Activated CD8-positive, alpha-beta memory T cell treated with anti-CD3 and anti-CD28 coated beads for 1 hour (primary cell): Measurements from ENCODE around the gene ZFHX3.

ENCODE experiments used
- DNase-seq, 2 donors: peaks; one replicate each; pipeline ENCODE4 v3.0.0-alpha.2; 2020; ENCODE audit warnings: low read depth in 1 of 2; ENCODE audit errors: extremely low read depth in 1 of 2

Gene ZFHX3

DNA sequence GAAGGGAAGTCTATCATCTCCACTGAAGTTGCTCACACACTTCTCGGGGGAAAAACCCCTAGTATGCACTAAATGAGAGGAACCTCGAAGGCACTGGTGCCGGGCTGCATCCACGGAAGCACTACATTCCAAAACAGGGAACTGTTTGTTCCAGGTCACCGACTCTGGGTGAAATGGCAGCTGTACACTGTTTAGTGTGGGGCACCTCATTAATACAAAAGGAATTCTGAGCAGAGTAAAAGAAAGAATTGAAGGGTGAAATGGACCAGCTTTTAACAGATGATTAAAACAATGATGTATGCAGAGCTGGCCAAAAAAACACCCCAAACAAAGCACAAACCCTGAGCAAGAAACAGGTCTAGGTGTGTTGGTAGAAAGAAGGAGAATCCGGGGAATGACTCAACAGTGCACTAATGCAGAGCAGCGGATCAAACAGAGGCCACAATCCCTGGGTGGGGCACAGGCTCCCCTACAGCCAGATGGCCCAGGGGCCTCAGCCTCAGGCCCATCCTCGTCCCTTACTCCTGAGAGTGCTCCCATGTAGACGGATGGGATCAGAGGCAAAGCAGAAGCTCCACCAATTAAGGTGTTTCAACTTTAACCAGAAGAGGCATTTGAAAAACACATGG lies 161.5 kb downstream of the ZFHX3 start:
- DNase-seq = no peak

DNA sequence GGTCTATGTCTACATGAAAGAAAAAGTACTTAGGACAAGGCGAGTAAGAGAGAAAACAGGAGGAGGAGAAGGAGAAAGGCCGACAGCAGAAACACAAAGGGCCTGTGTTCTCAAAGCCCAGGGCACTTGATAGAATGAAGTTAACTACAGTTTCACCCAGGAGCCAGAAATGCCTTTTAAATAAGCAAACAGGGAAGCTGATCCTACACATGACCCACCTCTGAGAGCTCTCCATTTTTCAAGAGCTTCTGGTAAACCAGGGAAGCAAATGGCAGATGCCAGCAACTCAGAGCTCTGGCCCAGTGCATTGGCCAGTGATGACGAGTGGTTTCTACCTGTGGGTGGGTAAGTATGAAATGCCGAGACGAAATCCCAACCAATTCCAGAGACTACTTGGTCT lies 163.4 kb downstream of the ZFHX3 start:
- DNase-seq = no peak

DNA sequence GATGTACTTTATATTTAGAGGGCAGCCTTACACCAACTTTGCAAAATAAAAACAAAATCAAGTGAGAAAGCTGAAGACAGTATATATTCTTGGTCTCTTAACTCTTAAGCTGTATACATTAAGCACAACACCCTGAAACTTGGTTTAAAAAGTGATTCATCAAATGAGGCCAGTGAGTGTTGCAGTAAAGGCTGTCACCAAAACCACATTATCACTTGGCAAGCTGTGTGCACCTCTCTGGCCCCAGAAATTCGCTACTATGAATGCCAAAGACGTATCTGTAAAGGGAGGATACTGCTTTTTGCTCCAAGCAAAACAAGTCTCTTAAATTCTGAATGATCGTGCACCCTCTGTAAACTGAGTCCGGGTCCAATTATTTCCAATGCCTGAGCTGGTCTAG lies 163.9 kb downstream of the ZFHX3 start:
- no peak for DNase-seq

DNA sequence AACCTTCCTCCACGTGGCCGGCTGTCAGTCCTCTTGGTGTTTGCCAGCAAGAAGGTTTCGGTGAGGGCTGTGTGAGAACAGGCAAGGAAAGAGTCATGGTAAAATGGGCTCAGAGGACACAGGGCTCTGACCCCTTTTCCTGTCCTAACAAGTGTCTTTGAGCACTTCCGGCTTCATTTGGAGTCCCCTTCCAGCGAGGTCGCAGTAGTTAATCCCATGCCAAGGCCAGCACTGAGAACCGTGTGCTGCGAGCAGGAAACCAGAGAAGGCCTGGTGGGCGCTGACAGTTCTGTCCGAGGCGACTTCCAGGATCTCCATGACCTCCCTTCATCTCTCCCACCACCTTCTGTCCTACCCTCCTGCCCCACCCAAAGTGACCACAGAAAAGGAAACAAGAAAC lies 168.1 kb downstream of the ZFHX3 start:
- no peak for DNase-seq

DNA sequence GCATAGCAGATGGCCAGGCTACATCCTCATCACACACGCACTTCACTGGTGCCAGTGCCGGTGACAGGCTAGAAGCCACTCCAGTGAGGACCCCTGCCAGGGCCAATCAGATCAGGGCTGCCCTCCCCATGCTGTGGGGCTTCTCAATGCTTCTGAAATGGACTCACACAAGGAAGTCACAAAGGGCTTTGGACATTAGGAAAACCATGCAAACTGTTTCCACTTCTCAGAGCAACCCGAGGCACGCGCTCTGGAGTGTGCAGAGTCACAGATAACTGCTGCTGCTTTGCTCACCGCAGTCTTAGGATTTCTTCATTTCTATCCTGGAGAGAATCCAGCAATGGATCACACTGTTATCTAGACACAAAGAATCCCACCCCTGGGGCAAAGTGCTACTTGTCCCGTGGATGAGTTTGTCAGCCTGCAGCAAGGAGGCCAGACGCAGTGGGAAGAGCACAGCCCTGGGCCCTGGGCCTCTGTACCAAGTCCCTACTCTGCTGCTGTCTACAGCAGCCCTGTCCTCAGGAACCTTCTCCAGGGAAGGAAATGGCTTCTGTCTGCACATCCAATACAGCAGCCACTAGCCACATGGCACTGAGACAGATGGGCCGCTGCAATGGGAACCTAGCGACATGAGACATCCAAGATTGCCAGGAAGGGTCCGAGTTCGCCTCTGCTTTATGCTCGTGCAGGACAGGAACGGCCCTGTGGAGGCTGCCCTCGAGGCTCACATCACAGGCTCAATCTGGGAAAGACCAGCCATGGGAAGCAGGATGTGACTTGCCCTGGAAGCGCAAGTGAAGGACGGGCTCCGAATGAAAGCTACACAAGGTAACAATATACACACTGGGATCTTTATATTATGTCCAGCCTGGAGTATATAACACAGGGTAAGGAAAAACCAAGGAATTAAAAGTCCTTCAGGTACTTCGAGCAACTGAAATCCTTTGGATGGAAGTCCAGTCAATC lies 169.3 kb downstream of the ZFHX3 start:
- DNase-seq = no peak

DNA sequence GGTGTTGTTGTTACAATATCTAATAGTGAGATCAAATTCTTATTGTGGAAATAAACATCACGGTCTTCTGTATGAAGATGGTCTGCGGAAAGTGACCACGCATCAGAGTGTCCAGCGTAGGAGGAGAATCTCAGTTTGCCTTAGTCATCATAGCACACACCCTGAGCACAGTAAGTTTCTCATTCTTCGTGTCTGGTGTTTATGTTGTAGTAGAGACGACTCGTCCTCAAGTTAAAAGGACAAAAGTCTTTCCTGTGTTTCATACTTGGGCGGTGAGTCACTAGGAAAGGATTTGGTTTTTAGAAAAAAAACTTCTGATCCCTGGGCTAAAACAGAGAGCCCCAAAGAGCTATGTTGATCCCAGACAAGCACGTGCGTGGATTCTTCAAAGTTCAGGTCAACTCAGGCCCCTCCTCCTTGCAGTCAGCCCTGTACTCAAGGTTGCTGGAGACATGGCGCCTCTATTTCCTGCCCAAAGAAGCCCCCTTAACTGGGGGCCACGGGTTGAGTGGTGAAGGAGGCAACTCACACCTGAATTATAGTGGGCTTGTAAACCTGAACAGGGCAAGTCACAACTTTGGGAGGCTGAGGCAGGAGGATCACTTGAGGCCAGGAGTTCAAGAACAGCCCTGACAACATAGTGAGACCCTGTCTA lies 170.4 kb downstream of the ZFHX3 start:
- no peak for DNase-seq

DNA sequence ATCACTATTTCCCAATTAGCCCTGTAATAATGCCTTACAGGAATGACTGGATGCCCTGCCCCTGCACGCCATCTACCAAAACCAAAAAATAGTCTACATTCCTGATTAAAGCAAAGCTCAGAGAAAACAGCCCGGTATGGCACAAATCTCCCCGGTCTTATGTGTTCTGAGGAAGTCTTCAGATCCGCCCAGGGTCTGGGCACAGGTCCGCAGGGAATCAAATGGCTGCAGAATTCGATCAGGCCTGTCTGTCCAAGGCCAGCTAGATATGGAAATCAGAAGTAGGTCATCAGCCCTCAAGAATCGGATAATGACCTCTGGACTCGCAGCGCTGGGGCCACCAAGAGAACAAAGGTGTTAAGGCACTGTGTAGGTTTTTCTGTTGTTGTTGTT lies 171.0 kb downstream of the ZFHX3 start:
- DNase-seq = no peak

DNA sequence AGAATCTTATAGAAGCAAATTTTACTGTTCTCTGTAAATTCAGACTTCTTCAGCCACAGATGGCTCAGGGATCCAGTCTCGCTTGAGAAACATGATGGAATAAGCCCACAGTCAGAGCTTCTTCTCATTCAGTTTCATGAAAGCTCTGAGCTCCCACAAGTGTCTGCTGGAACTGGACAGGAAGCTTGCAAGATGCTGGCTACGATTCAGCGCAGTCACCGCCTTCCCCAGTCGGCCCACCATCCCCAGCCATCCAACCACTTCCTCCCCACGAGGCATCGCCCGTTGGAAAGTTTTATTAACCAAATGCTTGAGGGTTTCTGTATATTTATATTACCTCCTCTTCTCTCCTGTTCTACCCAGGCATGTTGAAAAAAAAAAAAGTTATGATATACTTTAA lies 171.7 kb downstream of the ZFHX3 start:
- DNase-seq = no peak

DNA sequence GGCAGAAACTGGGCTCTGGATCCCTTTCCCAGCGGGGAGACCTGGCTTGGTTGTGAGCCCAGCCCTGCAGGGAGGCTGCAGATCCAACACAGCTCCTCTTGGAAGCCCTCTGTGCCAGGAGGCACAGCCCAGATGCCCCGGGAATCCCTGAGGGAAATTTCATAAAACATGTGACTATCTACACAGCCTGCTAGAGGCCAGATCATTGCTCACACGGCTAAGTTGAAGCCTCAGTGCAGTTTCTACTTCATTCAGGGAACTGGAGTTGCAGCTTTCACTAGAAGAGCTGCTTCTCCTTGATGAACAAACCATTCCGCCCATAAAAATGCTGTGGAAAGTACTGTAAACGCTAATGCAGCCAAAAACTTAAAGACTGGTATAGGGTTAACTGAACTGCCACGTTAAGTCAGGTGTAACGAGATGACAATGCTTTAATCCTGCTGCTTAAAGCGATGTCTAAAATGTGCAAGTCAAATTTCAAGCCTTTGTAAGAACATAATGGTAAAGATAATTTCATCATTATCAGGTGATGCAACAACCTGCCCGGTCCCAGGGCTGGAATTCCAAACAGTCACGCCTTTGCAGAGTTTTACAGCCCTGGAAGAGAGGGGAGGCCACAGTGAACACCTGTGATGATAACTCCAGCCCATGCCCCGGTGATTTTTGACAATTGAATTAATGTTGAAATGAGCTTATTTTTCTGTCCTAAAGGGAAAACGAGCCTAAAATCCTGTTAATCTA lies 172.5 kb downstream of the ZFHX3 start:
- DNase-seq = no peak

DNA sequence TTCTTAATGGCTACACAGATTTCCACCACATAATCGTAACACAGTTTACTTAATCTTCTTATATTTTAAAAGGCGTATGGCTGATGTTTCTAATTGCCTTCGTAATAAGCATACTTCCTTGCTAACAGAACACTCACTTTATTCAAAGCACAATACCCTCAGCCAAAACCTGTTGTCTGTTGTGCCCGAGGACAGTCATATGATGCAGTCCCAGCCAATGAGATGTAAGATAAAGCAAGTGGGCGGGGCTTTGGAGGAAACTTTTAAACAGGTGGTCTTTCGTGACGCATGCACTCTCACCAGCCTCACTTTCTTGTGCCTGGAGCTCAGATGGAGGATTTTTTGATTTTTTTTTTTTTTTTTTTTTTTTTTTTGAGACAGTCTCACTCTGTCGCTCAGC lies 174.1 kb downstream of the ZFHX3 start:
- no peak for DNase-seq

DNA sequence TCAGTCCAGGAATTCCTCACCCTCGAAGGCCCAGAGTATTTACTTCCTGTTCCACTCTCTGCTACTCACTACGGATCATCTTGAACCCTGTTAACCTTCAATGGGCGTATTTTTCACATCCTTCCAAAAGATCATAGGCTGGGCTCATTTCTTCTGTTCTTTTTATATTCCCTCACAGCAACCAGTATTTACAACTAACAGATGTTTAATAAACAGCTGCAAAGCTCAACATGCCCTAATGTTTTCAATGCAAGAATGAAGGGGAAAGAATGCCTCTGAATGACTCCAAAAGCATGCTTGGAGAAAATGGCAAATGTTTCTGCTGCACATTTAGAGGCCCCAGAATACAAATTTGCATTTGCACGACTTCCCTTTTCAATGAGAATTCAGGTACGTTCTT lies 174.9 kb downstream of the ZFHX3 start:
- no peak for DNase-seq

DNA sequence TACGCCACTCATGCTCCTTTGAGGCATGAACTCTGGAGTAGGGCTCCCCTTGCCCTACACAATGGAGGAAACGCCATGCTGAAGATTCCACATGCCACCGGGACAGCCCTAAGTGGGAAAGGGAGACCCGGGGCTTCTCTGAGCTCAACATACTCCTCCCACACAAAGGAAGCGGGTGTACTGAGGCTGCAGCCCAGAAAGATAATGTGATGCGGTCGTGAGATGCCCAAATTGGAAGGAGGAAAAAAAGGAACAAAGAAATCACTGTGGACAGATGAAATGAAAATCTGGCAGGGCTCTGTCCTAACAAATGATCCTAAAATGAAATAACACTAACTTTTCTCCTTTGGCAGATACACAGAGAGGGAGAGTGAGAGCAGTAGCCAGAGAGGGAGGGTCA lies 182.1 kb downstream of the ZFHX3 start:
- no peak for DNase-seq

DNA sequence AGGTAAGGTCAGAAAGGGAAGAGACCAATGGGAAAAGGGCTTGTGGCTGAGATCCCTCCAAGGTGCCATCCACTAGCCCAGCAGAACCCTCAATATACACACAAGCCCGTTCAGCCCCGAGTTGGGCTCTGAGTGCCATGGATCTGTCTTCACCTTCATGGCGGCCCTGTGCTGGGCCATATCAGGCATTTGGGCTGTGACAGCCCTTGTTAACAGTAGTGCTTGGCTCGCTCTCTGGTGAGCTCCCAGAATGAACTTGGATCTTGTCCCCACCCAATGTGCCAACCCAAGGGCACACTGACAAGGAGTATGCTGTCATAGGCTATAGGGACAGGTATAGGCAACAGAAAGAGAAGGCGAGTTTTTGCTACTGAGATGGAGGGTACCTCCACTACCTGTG lies 182.7 kb downstream of the ZFHX3 start:
- no peak for DNase-seq

DNA sequence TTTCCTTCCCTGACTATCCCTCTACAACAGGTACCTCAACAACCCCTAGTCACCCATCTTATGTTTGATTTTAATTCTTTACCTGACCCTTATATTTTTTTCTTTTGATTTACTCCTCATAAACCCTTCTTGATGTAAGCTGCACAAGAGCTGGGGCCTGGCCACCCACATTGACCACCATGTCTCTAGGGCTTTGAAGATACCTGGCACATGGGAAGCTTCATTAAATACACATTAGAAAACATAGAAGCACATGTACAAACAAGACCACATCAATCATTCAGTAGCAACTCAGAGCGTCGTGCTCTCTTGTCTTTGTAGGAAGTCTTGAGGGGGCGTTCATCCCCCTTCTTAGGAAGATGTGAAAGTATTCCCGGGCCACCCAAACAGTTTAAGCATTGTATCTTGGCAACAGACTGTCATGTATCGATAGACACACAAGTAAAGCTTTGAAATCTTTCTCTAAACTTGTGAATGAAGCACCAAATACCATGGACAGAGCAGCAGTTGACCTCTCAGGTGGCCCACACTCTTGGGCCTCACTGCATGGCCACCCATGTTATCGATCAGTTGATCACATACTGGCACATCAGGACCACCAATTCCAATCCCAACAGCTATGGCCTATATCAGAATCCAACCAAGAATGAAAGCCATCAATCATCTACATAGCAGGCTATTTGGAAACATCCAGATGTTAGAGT lies 183.6 kb downstream of the ZFHX3 start:
- DNase-seq = no peak

DNA sequence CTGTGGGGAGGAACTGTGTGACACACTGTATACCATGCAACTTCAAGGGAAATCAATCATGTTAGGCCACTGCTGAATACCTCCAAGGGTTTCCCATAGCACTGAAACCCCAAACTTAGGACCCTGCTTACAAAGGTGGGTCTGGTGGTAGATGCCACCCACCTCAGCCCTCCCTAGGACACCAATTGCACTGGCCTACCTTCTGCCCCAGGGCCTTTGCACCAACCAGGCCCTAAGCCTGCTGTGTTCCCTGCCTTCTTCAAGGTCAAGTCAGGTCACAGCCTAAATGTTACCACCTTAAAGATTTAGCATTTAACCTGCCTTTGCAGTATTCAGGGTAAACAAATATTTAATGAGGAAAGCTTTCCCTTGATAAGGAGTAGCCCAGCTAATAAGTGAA lies 185.8 kb downstream of the ZFHX3 start:
- no peak for DNase-seq

DNA sequence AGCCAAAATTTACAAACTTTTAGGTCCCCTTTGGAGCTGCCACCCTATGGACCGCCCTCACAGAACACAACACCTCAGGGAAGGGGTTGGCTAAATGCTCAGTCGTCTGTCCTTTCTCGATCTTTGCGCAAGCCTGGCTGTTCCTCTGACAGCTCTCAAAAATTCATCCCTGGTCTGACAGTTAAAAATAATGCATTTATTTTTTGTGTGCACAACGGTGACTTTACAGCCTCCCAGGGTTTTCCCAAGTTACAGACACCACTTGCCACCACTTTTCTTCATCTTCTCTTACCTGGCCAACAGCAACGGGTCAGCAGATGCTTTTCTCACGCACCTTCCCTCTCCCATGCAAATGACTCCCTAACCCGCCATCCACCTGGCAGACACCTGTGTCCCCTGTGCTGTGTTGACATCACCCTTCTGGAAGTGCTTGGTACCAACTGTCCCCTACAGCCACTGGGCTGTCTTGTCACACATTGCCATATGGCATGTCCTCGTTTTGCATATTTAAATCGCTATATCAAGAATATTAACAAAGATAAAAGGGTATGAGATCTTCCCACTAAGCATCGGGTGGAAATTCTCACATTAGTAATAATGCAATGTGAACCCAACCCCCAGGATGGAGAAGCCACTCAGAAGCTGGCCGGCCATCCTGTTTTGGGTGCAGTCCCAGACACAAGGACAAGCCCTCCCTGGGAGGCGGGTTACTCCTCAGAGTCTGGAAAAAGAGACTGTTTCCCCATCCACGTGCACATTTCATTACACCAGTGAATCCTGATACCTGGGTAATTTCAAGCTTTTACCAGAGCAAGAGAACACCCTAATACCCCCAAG lies 187.0 kb downstream of the ZFHX3 start:
- DNase-seq = no peak

DNA sequence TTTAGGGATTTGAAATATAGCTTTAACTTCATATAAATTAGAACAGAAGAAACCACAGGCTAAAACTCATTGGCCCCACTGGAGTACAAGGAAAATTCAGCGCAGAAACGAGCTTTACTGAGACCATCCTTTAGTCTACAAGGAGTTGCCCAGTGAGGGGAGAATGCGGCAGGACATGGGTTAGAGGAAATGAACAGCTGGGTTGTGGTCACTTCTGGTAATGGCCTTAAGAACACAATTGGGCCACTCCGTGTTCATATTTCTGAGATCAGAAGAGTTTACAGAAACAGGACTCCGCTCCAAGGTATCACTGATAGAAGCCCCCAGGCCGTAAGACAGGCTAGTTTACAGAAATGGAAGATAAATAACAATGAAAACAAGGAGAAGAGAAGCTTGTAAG lies 188.3 kb downstream of the ZFHX3 start:
- DNase-seq = no peak

DNA sequence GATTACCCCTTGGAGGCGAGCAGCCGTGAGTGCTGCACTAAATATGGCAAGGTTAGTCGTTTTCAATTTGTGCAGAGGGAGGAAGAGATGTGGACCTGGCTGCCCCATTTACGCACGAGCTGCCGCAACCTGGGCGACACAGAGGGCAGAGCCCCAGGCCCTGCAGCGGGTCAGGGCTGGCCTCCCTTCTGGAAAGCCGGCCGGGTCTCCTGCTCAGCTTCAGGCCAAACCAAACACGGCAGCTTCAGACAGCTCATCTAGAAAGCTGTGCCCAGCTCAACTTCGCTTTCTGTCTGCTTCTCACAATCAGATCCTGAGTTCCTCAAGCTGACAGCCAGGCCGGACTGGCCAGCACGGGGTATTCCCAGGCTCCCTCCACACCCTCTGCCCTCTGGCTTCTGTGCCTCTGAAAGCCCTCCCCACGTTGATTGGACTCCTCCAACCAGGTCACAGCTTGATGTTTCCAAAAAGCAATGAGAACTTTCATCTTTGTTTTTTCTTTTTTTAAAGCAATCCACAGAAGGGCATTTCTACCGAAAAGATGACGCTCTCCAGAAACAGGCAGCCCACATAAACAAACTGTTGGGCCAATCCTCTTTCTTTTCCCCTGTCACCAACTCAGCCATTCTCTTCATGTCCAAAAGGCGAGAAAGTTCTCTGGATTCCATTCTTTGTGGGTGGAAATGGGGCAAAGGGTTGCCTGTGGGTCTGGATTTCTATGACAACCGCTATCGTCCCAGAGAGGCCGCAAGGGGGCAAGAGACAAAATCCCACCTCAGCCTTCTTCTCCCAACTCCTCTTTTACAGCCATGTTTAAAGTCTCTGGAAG lies 189.0 kb downstream of the ZFHX3 start:
- no peak for DNase-seq
